Esophagus squamous epithelium (tissue), 4 donors: ENCODE results near the gene SCPEP1.

Source experiments
- POLR2A ChIP-seq, 4 donors: fragments of 450-650 bp; IDR thresholded peaks; one replicate each; pipeline ENCODE4 v1.6.1; 2017; ENCODE audit warnings: antibody characterized with exemption in 4 of 4, mild to moderate bottlenecking in 4 of 4, moderate library complexity in 3 of 4
- TF ChIP-seq, protein P1 (sequence below), 6 experiments: fragments of 450-650 bp in 4 of 6; fragments of 200-600 bp in 2 of 6; sonication (generic) in 2 of 6; IDR thresholded peaks; one replicate each; pipeline ENCODE4 v1.5.1; 2016 to 2019; ENCODE audit warnings: antibody characterized with exemption in 6 of 6, mild to moderate bottlenecking in 4 of 6, moderate library complexity in 4 of 6

DNA sequence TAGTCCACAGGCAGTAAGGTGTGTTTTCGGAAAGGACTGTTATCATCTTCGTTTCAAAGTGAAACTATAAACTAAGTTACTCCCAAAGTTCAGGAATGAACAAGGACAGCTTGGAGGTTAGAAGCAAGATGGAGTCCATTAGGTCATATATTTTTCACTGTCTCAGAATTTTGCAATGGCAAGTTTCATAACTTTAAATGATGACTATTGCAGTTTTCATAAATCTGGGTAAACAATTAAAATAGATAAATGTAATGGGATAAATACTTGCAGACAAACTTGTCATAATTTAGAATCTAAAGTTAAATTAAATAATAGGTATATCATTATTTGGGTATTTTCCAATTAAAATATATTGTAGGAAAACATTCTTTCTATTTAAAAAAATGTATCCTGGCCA, 49.3 kb upstream of the SCPEP1 start:
- TF ChIP-seq, protein P1, sequence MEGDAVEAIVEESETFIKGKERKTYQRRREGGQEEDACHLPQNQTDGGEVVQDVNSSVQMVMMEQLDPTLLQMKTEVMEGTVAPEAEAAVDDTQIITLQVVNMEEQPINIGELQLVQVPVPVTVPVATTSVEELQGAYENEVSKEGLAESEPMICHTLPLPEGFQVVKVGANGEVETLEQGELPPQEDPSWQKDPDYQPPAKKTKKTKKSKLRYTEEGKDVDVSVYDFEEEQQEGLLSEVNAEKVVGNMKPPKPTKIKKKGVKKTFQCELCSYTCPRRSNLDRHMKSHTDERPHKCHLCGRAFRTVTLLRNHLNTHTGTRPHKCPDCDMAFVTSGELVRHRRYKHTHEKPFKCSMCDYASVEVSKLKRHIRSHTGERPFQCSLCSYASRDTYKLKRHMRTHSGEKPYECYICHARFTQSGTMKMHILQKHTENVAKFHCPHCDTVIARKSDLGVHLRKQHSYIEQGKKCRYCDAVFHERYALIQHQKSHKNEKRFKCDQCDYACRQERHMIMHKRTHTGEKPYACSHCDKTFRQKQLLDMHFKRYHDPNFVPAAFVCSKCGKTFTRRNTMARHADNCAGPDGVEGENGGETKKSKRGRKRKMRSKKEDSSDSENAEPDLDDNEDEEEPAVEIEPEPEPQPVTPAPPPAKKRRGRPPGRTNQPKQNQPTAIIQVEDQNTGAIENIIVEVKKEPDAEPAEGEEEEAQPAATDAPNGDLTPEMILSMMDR (IDR thresholded peaks at IDR 0.05): no peak
- TF ChIP-seq POLR2A (IDR thresholded peaks at IDR 0.05): no peak
